NCI-H128 (cell line): ENCODE data around the gene RNF19B.
"Not testable (repeated sequence)": the region's sequence is repeated elsewhere in the genome, so short reads cannot be mapped to it uniquely, and the experiment has no call there.

Source experiments
- DNase-seq: peaks from one replicate; lab custom pipeline; 2025; ENCODE audit not compliant: unreplicated experiment; lab: John Stamatoyannopoulos, UW

Gene RNF19B

GRCh38 chr1:32993324-32993636, 28.7 kb upstream of the RNF19B start:
- not testable (repeated sequence) for DNase-seq

GRCh38 chr1:32992489-32993323, 28.1 kb upstream of the RNF19B start:
- DNase-seq, result no peak

- no peak for DNase-seq
These were observed 27.3 kb upstream of the RNF19B start for GRCh38 chr1:32991819-32992488.

GRCh38 chr1:32991386-32991785, 26.8 kb upstream of the RNF19B start:
- no peak for DNase-seq

GRCh38 chr1:32990887-32991286, 26.3 kb upstream of the RNF19B start:
- no peak for DNase-seq

- DNase-seq, result no peak
These were observed 24.8 kb upstream of the RNF19B start for GRCh38 chr1:32989160-32990050.

- no peak for DNase-seq
These were observed 24.1 kb upstream of the RNF19B start for GRCh38 chr1:32988665-32989064.

- DNase-seq, result no peak
These were observed 20.6 kb upstream of the RNF19B start for GRCh38 chr1:32985226-32985625.

GRCh38 chr1:32984455-32985171, 20.0 kb upstream of the RNF19B start:
- DNase-seq, result no peak

GRCh38 chr1:32984090-32984454, 19.5 kb upstream of the RNF19B start:
- DNase-seq, result no peak

- no peak for DNase-seq
These were observed 18.4 kb upstream of the RNF19B start for GRCh38 chr1:32983020-32983419.

- DNase-seq, result no peak
These were observed 16.6 kb upstream of the RNF19B start for GRCh38 chr1:32981003-32981901.

- DNase-seq, result no peak
These were observed 15.5 kb upstream of the RNF19B start for GRCh38 chr1:32980080-32980479.

- no peak for DNase-seq
These were observed 14.2 kb upstream of the RNF19B start for GRCh38 chr1:32978854-32979253.

- DNase-seq, result no peak
These were observed 13.0 kb upstream of the RNF19B start for GRCh38 chr1:32977546-32978087.

GRCh38 chr1:32975055-32975454, 10.4 kb upstream of the RNF19B start:
- DNase-seq, result not testable (repeated sequence)

GRCh38 chr1:32973458-32973857, 8.8 kb upstream of the RNF19B start:
- DNase-seq, result not testable (repeated sequence)

GRCh38 chr1:32972814-32973428, 8.3 kb upstream of the RNF19B start:
- peak; percentile 87 for DNase-seq

GRCh38 chr1:32971576-32971975, 7.0 kb upstream of the RNF19B start:
- DNase-seq, result no peak
